H9 (cell line): Measurements from ENCODE around the gene MARCHF3. TPM values are rescaled to one million over a fixed set of nuclear protein-coding genes. Genes with fewer than 3 reads are reported as not detected.

ENCODE experiments used
- DNase-seq: peaks from one replicate; pipeline ENCODE4 v3.0.0-alpha.2; 2017
- H2AFZ ChIP-seq: one replicate; pipeline ENCODE4 v1.6.1; 2013; ENCODE audit warnings: mild to moderate bottlenecking, low read length, control low read depth, moderate library complexity
- H2AK5ac ChIP-seq: 2 replicates; pipeline ENCODE4 v1.6.1; 2013; ENCODE audit warnings: low read length, control low read depth, mixed read lengths; ENCODE audit not compliant: insufficient read length
- H2BK120ac ChIP-seq: one replicate; pipeline ENCODE4 v1.6.1; 2013; ENCODE audit warnings: low read depth, mild to moderate bottlenecking, low read length, control low read depth, inconsistent platforms; ENCODE audit not compliant: poor library complexity, severe bottlenecking
- H2BK12ac ChIP-seq: 2 replicates; pipeline ENCODE4 v1.6.1; 2013; ENCODE audit warnings: low read length, control low read depth, mixed read lengths, low read depth; ENCODE audit not compliant: insufficient read length
- H2BK15ac ChIP-seq: 2 replicates; pipeline ENCODE4 v1.6.1; 2013; ENCODE audit warnings: low read depth, low read length, control low read depth
- H2BK20ac ChIP-seq: one replicate; pipeline ENCODE4 v1.6.1; 2013; ENCODE audit warnings: low read depth, mild to moderate bottlenecking, low read length, control low read depth, inconsistent platforms; ENCODE audit not compliant: poor library complexity, severe bottlenecking
- H2BK5ac ChIP-seq: 2 replicates; pipeline ENCODE4 v1.6.1; 2013; ENCODE audit warnings: low read length, control low read depth, mixed read lengths; ENCODE audit not compliant: insufficient read length
- H3K14ac ChIP-seq: 2 replicates; pipeline ENCODE4 v1.6.1; 2013; ENCODE audit warnings: low read length, control low read depth; ENCODE audit not compliant: insufficient read depth
- H3K18ac ChIP-seq: 2 replicates; pipeline ENCODE4 v1.6.1; 2013; ENCODE audit warnings: low read depth, mild to moderate bottlenecking, mixed read lengths, low read length, control low read depth; ENCODE audit not compliant: insufficient read length
- H3K23ac ChIP-seq: 2 replicates; pipeline ENCODE4 v1.6.1; 2013; ENCODE audit warnings: low read length, control low read depth, mixed read lengths, low read depth; ENCODE audit not compliant: insufficient read length
- H3K23me2 ChIP-seq: 2 replicates; pipeline ENCODE4 v1.6.1; 2013; ENCODE audit warnings: low read depth, mild to moderate bottlenecking, mixed read lengths, low read length, control low read depth; ENCODE audit not compliant: insufficient read length, poor library complexity, severe bottlenecking
- H3K27ac ChIP-seq: 2 replicates; pipeline ENCODE4 v1.5.1; 2013; ENCODE audit warnings: low read length, control low read depth, mixed read lengths, low read depth; ENCODE audit not compliant: insufficient read length
- H3K27me3 ChIP-seq: 2 replicates; pipeline ENCODE4 v1.6.1; 2013; ENCODE audit warnings: low read length, control low read depth, inconsistent platforms; ENCODE audit not compliant: insufficient read depth
- H3K4ac ChIP-seq: 2 replicates; pipeline ENCODE4 v1.6.1; 2013; ENCODE audit warnings: low read depth, mild to moderate bottlenecking, control low read depth, inconsistent platforms, low read length, moderate library complexity
- H3K4me1 ChIP-seq: 2 replicates; pipeline ENCODE4 v1.6.1; 2013; ENCODE audit warnings: low read length, control low read depth, inconsistent platforms; ENCODE audit not compliant: insufficient read depth
- H3K4me2 ChIP-seq: 2 replicates; pipeline ENCODE4 v1.6.1; 2013; ENCODE audit warnings: low read length, control low read depth, mixed read lengths; ENCODE audit not compliant: insufficient read length, insufficient read depth
- H3K56ac ChIP-seq: 2 replicates; pipeline ENCODE4 v1.6.1; 2013; ENCODE audit warnings: low read depth, mild to moderate bottlenecking, mixed read lengths, low read length, control low read depth; ENCODE audit not compliant: insufficient read length
- H3K79me1 ChIP-seq: 2 replicates; pipeline ENCODE4 v1.6.1; 2013; ENCODE audit warnings: low read depth, mild to moderate bottlenecking, moderate library complexity, low read length, control low read depth, inconsistent platforms; ENCODE audit not compliant: insufficient read depth, poor library complexity, severe bottlenecking
- H3K79me2 ChIP-seq: 2 replicates; pipeline ENCODE4 v1.6.1; 2013; ENCODE audit warnings: low read length, control low read depth, inconsistent platforms; ENCODE audit not compliant: insufficient read depth
- H3K9ac ChIP-seq: 2 replicates; pipeline ENCODE4 v1.6.1; 2013; ENCODE audit warnings: low read length, control low read depth, mixed read lengths; ENCODE audit not compliant: insufficient read length; ENCODE audit errors: extremely low read depth
- H3K9me3 ChIP-seq: one replicate; pipeline ENCODE4 v1.6.1; 2013; ENCODE audit warnings: low read depth, low read length, inconsistent platforms; ENCODE audit not compliant: control insufficient read depth
- H3T11ph ChIP-seq: one replicate; pipeline ENCODE4 v1.6.1; 2013; ENCODE audit warnings: mild to moderate bottlenecking, low read length, control low read depth, inconsistent platforms
- H4K20me1 ChIP-seq: one replicate; pipeline ENCODE4 v1.6.1; 2013; ENCODE audit not compliant: control insufficient read depth, insufficient read length, insufficient read depth
- H4K5ac ChIP-seq: 2 replicates; pipeline ENCODE4 v1.6.1; 2013; ENCODE audit warnings: low read depth, mild to moderate bottlenecking, mixed read lengths, low read length, control low read depth; ENCODE audit not compliant: insufficient read length
- H4K8ac ChIP-seq: replicated peaks from 2 replicates; pipeline ENCODE4 v1.6.1; 2013; ENCODE audit warnings: low read length, control low read depth, mixed read lengths, low read depth; ENCODE audit not compliant: insufficient read length
- H4K91ac ChIP-seq: 2 replicates; pipeline ENCODE4 v1.6.1; 2013; ENCODE audit warnings: low read depth, mild to moderate bottlenecking, moderate library complexity, mixed read lengths, low read length, control low read depth; ENCODE audit not compliant: insufficient read length
- H3K27ac Mint-ChIP-seq, 3 experiments: 2 replicates in 2 of 3; 3 replicates in 1 of 3; pipeline ENCODE4 v1.8.0; 2020 to 2021; ENCODE audit warnings: mixed read lengths in 3 of 3, mild to moderate bottlenecking in 1 of 3, moderate library complexity in 1 of 3
- H3K27me3 Mint-ChIP-seq: 2 replicates; pipeline ENCODE4 v1.8.0; 2021; ENCODE audit warnings: low read depth, mild to moderate bottlenecking, moderate library complexity, mixed read lengths
- H3K36me3 Mint-ChIP-seq, 3 experiments: 2 replicates in 2 of 3; 3 replicates in 1 of 3; pipeline ENCODE4 v1.8.0; 2020 to 2021; ENCODE audit warnings: low read depth in 3 of 3, mixed read lengths in 3 of 3; ENCODE audit not compliant: insufficient read depth in 1 of 3
- H3K4me1 Mint-ChIP-seq, 2 experiments: 2 replicates each; pipeline ENCODE4 v1.8.0; 2020; ENCODE audit warnings: mixed read lengths in 2 of 2
- H3K4me3 Mint-ChIP-seq, 2 experiments: 2 replicates in 1 of 2; 3 replicates in 1 of 2; pipeline ENCODE4 v1.8.0; 2020 to 2021; ENCODE audit warnings: mild to moderate bottlenecking in 2 of 2, mixed read lengths in 2 of 2, moderate library complexity in 1 of 2
- H3K9me3 Mint-ChIP-seq, 2 experiments: 2 replicates in 1 of 2; 3 replicates in 1 of 2; pipeline ENCODE4 v1.8.0; 2020; ENCODE audit warnings: mild to moderate bottlenecking in 2 of 2, mixed read lengths in 2 of 2, moderate library complexity in 1 of 2
- WGBS: extraction: QIAGEN DNeasy Blood & Tissue Kit; methylation state at CpG from one replicate; pipeline ENCODE4 v1.1.7; 2013; ENCODE audit warnings: missing lambda C conversion rate, low lambda C conversion rate, mixed read lengths; ENCODE audit not compliant: insufficient read length; ENCODE audit errors: extremely low coverage; 5-methylcytosine and 5-hydroxymethylcytosine counted together
- total RNA-seq: library from RNA; stranded (reverse); gene quantifications from 2 replicates; pipeline ENCODE4 v1.2.1, GENCODE V29; 2021
- TF ChIP-seq, protein P1 (sequence below): fragments of 200-600 bp; sonication (generic); conservative IDR thresholded peaks from 3 replicates; pipeline ENCODE4 v1.8.0; 2021; ENCODE audit warnings: antibody characterized with exemption, mild to moderate bottlenecking

The MARCHF3 gene
- total RNA-seq, 1 experiment from 2014 or later: 17.7 TPM

DNA sequence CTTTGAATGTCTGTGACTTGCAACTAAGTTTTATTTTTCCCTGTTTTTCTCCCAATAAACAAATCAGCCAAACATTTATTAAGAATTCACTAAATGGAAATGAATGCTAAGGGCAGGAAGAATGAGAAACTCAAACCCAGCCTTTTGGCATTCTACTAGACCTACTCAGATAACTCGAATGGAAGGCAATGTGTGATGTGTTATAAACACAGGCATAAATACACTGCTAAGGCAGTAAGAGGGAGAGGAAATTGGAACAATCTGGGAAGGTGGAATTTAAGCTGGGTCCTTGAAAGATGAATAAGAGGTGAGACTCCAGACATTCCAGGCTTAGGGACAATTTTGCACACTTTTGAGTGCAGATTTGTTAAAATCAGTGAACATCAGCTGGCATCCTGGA, 34.7 kb downstream of the MARCHF3 start:
- TF ChIP-seq, protein P1, sequence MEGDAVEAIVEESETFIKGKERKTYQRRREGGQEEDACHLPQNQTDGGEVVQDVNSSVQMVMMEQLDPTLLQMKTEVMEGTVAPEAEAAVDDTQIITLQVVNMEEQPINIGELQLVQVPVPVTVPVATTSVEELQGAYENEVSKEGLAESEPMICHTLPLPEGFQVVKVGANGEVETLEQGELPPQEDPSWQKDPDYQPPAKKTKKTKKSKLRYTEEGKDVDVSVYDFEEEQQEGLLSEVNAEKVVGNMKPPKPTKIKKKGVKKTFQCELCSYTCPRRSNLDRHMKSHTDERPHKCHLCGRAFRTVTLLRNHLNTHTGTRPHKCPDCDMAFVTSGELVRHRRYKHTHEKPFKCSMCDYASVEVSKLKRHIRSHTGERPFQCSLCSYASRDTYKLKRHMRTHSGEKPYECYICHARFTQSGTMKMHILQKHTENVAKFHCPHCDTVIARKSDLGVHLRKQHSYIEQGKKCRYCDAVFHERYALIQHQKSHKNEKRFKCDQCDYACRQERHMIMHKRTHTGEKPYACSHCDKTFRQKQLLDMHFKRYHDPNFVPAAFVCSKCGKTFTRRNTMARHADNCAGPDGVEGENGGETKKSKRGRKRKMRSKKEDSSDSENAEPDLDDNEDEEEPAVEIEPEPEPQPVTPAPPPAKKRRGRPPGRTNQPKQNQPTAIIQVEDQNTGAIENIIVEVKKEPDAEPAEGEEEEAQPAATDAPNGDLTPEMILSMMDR: no peak
- Histone ChIP-seq H4K91ac (no peak overlapping the region), H2BK120ac (no peak overlapping the region), H3K4ac (no peak overlapping the region), H4K5ac (no peak overlapping the region), H2BK15ac (no peak overlapping the region), H4K20me1 (no peaks in the 10 kb centered on the region), H3K9me3 (no peaks in the 10 kb centered on the region), H3K56ac (no peak overlapping the region), H2BK20ac (no peak overlapping the region), H2BK12ac (no peak overlapping the region), H2AK5ac (no peak overlapping the region), H3K14ac (no peak overlapping the region), H3K23me2 (no peaks in the 10 kb centered on the region), H3T11ph (no peak overlapping the region), H3K27ac (no peak overlapping the region), H3K79me2 (no peaks in the 10 kb centered on the region), H3K79me1 (no peaks in the 10 kb centered on the region), H4K8ac (no peak overlapping the region), H3K4me1 (no peaks in the 10 kb centered on the region; the same call in 1 of the 2 replicates), H2BK5ac (no peak overlapping the region), H3K27me3 (no peaks in the 10 kb centered on the region), H3K23ac (no peak overlapping the region), H3K4me2 (no peak overlapping the region), H2AFZ (no peak overlapping the region), H3K9ac (no peak overlapping the region), H3K18ac (no peak overlapping the region)
- H3K27me3 Mint-ChIP-seq: no peaks in the 10 kb centered on the region
- H3K4me3 Mint-ChIP-seq: no peak overlapping the region
- peaks cover under 1% of the 10 kb centered on the region in 3 experiments; a peak in 3 of 7 replicates for H3K36me3 Mint-ChIP-seq
- WGBS: no CpG with 5 or more reads among the region's 1 CpG
- H3K9me3 Mint-ChIP-seq: peaks cover 0 to under 1% of the 10 kb centered on the region in 2 experiments; a peak in 2 of 5 replicates
- no peak for DNase-seq
- H3K4me1 Mint-ChIP-seq: peaks cover 0 to 4% of the 10 kb centered on the region in 2 experiments; a peak in 2 of 4 replicates
- H3K27ac Mint-ChIP-seq: no peak overlapping the region
